ENCODE data around the gene CACNG4.
A peak's percentile ranks its signal among the peaks of the same experiment; 100 is the strongest.
"Not testable (repeated sequence)": the region's sequence is repeated elsewhere in the genome, so short reads cannot be mapped to it uniquely, and the experiment has no call there.

Gene CACNG4

DNA sequence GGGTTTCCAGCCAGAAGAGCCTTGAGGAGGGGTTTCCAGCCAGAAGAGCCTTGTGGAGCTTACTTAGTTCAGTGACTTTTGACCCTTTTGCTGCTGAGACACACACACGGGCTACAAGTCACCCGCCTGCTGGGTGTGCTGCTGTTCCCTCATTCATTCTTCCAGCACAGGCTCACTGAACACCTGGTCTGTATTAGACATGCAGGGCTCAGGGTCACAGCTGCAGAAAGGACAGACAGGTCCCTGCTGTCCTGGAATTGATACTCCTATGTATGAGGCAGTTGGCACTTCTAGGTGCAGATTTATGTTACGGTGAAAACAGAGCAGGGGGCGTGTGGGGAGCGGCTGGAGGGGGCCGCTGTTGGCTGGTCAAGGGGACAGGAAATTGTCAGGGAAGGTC, 6.8 kb downstream of the CACNG4 start:
- TF ChIP-seq, protein P1, sequence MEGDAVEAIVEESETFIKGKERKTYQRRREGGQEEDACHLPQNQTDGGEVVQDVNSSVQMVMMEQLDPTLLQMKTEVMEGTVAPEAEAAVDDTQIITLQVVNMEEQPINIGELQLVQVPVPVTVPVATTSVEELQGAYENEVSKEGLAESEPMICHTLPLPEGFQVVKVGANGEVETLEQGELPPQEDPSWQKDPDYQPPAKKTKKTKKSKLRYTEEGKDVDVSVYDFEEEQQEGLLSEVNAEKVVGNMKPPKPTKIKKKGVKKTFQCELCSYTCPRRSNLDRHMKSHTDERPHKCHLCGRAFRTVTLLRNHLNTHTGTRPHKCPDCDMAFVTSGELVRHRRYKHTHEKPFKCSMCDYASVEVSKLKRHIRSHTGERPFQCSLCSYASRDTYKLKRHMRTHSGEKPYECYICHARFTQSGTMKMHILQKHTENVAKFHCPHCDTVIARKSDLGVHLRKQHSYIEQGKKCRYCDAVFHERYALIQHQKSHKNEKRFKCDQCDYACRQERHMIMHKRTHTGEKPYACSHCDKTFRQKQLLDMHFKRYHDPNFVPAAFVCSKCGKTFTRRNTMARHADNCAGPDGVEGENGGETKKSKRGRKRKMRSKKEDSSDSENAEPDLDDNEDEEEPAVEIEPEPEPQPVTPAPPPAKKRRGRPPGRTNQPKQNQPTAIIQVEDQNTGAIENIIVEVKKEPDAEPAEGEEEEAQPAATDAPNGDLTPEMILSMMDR (IDR thresholded peaks at IDR 0.05; ENCODE audit: extremely low read depth, missing control alignments): no peak
- DNase-seq (ENCODE audit: low spot score): no peak

DNA sequence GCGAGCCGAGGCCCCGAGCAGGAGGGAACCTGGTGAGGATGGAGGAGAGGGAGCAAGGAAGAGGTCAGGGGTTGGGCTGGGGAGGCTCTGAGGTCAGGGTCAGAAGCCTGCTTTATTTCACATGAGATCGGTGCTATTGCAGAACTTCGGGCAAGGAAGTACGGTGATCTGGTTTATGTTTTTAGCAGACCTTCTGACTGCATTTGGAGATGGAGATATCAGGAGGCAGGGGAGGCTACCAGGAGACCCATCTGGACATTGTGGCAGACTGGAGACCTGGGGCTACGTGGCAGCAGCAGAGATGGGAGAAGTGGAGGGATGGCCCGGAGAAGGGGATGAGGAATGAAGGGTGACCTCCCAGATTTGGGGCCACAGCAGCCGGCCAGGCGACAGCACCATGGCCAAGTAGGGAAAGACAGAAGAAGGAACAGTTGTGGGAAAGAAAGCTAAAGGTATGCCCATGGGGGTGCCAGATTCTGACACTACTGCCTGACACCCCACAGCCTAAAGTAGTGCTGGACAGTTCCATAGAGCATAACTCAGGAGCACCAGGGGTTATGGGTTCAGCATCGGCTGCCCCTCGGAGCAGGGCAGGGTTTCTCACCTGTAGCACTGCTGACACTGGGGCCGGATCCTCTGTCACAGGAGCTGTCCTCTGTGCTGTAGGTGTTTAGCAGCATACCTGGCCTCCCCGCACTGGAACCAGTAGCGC, 7.4 kb downstream of the CACNG4 start:
- no peak for DNase-seq (ENCODE audit: low spot score)
- TF ChIP-seq, protein P1 (IDR thresholded peaks at IDR 0.05; ENCODE audit: extremely low read depth, missing control alignments): no peak

DNA sequence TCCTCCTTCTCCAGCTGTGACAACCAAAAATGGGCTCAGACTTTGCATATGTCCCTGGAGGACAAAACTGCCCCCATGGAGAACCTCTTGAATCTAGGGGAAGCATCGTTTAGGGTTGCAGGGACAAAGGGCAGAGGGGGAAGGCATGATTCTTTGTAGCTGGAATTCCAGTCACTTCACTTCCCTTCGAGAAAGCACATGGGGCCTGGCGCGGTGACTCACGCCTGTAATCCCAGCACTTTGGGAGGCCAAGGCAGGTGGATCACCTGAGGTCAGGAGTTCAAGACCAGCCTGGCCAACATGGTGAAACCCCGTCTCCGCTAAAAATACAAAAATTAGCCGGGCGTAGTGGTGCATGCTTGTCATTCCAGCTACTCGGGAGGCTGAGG, 7.9 kb downstream of the CACNG4 start:
- DNase-seq (ENCODE audit: low spot score): not testable (repeated sequence)

DNA sequence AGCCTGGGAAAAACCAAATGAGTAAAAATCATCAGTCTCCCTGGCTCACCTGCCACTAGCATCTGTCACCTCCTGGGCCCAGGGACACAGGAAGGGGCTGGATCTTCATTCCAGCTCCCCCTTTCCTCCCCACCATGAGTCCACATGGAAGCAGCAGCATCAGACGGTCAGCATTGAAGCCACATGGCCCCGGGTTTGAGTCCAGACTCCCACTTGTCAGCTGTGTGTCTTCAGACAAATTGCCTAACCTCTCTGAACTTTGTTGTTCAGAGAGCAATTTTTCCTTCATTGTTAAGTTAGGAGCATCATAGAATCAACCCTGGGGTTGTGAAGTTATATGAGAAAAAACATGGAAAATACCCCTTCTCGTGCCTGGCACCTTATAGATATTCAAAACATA, 10.7 kb downstream of the CACNG4 start:
- DNase-seq (ENCODE audit: low spot score): no peak
- TF ChIP-seq, protein P1 (IDR thresholded peaks at IDR 0.05; ENCODE audit: extremely low read depth, missing control alignments): no peak

DNA sequence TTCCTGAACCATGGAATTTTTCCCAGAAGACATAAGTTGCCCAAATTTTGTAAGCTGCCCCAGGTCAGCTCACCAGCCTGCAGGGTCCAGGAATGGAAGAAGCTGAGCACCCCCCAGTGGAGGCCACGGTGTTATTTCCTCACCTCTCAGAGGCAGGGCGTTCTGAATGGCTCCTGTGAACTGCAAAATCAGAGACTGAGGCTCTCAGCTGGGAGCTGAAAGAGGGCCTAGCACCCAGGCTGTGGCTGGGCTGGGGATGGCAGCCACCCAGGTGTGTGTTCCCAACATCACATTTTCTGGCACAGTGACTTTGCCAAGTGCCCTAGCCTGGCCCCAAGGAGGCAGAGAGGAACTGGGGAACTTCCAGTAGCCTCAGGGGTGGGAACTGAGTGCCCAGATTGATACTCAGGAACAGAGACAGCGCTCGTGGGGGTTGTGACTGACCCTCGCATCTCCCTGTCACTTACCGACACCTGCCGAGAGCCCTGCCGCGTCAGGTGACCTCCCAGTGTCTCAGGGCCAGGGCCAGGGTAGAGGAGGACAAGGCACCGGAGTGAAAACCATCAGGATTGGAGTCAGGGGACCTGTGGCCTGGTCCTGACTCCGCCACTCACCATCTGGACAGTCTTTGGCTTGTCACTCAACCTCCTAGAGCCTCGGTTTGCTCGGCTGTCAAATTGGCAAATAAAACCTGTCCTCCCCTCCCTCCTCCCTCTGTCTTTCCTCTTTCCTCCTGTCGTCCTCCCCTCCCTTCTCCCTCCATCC, 11.3 kb downstream of the CACNG4 start:
- DNase-seq (ENCODE audit: low spot score): peak; percentile 47
- TF ChIP-seq, protein P1 (IDR thresholded peaks at IDR 0.05; ENCODE audit: extremely low read depth, missing control alignments): peak; percentile 12

DNA sequence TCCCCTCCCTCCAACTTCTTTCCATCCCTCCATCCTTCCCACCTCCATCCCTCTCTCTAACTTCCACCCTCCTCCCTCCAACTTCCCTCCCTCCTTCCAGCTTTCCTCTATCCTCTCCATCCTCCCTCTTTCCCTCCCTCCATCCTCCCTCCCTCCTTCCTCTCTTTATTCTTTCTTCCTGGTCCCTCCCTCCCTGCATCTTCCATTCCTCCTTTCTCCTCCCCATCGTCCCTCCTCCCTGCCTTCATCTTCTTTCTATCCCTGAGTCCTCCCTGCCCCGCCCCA, 11.8 kb downstream of the CACNG4 start:
- TF ChIP-seq, protein P1 (IDR thresholded peaks at IDR 0.05; ENCODE audit: extremely low read depth, missing control alignments): no peak
- no peak for DNase-seq (ENCODE audit: low spot score)

DNA sequence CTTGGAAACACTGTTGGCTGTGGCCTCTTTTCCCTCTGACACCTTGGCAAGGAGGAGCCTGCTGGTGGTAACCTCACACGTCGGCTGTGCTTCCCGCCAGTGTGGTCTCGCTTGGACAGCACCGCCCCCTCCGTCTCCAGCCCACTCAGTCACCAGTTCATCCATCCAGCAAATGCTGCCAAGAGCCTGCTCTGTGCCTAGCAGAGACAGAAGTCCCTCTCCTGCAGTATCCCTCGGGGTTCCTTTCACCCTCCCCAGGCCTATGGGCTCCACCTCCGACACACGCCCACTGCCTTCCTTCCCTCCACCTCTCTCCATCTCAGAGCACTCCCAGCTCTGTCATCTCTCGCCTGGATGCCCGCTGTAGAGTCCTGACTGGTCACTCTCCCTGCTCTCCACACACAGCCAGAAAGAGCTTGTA, 12.3 kb downstream of the CACNG4 start:
- DNase-seq (ENCODE audit: low spot score): no peak
- TF ChIP-seq, protein P1 (IDR thresholded peaks at IDR 0.05; ENCODE audit: extremely low read depth, missing control alignments): no peak

Data from GM20000 (cell line).